CMK (cell line): Measurements from ENCODE around the gene NALCN.

Source experiments
- DNase-seq: peaks from one replicate; pipeline ENCODE4 v3.0.0-alpha.2; 2010; ENCODE audit warnings: low read depth

NALCN gene

DNA sequence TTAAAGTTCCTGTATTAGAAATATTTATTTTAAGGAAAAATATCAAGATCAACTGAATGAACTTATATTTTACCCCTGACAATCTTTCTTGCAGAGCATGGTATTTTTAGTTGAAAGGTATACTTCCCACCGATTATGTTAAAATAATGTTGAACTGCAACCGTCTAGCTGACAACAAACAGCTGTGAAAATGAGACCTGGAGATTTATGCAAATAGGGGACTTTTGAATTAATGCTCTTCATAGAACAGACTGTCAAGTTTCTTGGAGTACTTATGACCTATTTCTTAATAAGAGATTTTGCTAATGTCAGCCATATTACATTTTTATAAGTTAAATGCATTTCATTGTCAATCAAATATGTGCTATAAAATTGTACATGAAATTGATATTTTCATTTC is 210.9 kb downstream of the NALCN start:
- DNase-seq = no peak

- DNase-seq = no peak
Measured at GRCh38 chr13:101204270-101205020, 211.9 kb downstream of the NALCN start.

- no peak for DNase-seq
Measured at GRCh38 chr13:101202590-101202989, 213.7 kb downstream of the NALCN start.

DNA sequence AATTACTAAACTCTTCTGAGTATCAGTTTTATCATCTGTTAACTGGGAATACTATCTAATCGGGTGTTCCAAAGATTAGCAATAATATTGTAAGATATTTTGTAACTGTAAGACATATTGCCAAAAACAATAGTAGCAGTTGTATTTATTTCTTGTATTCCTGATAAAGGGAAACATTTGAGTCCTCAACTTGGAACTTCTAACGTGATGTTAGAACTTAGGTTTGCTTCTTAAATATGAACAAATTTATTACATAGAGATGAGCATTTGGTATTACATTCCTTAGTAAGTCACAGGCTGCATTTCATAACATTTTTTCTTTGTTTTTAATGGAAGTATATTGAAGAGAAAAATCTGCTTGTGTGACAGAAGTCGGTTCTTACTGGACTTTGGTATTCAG is 225.3 kb downstream of the NALCN start:
- no peak for DNase-seq

- DNase-seq = no peak
Measured at GRCh38 chr13:101190337-101190736, 226.0 kb downstream of the NALCN start.

DNA sequence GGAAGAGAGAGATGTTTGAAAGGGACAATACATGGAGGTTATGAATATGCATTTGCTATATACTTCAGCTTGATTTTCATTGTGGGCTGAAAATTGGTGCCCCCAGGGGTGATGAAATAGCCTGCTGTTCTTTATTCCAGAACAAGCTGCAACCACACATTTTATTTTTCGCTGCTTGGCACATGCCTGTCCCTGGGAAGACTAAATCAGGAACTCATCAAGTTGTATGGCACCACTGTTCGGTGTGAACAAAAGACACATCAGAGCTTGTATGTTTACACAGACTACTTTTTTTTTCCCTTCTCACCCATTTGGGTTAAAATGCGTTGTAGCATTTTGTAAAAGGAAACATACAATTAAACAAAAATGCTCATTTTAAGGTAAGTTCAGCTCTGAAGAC is 230.7 kb downstream of the NALCN start:
- no peak for DNase-seq

GRCh38 chr13:101181076-101181685 is 235.1 kb downstream of the NALCN start:
- DNase-seq = no peak

- DNase-seq = no peak
Measured at GRCh38 chr13:101179021-101179420, 237.3 kb downstream of the NALCN start.

GRCh38 chr13:101178406-101178805 is 237.9 kb downstream of the NALCN start:
- no peak for DNase-seq

GRCh38 chr13:101170306-101170705 is 246.0 kb downstream of the NALCN start:
- DNase-seq = no peak

GRCh38 chr13:101157261-101157660 is 259.0 kb downstream of the NALCN start:
- no peak for DNase-seq

DNA sequence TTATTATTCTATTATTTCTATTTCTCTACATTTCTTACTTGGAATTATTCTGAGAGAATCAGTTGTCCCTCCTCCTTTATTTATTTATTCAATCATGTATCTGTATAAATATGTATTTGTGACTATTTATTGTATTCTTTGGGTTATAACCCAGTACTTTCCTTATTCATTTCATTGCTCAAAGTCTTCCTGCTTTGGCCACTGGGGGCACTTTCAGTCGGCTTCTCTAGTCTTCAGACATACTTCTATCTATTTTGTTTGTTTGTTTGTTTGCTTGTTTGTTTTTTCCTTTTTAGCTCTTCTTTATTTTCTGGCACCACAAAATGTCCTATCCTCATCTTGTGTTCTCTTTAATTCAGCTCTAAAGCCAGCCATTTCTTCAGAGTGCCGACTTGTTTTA is 260.4 kb downstream of the NALCN start:
- DNase-seq = no peak

- DNase-seq = no peak
Measured at GRCh38 chr13:101152184-101152583, 264.1 kb downstream of the NALCN start.

GRCh38 chr13:101150998-101151397 is 265.3 kb downstream of the NALCN start:
- DNase-seq = no peak

- no peak for DNase-seq
Measured at GRCh38 chr13:101149735-101150384, 266.4 kb downstream of the NALCN start.

DNA sequence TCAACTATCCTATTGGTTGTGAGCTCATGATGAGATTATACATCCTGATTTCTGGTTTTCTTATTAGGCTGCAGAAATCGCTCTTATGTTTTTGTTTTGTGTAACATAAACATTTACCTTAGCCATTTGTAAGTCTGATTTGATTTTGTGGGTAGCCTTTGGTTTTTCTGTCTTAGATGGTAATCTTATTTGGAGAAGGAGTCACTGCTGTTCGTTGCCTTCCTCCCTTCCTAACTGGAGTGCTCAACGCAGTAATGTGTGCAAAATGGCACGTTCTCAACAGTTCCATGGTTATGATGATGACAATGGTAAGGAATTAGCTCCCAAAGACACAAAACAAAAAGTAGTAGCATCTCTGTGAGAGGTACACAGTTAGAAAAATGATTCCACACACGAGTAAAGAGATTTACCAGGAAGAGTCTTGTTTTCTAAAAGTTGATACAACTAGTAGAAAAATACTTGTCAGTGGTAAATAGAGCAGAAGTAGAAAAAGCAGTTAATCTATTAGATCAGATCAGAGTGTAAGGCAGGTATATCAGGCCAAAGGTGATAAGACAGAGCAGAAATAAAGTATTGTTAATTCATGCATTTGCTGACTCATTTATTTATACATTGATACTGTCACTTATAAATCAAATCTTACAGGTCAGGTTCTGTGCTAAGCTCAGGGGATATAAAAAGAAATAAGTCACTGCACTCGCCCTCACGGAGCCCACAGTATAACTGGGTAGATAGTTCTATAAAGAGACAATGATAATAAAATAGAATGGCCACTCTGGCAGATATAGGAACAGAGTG is 270.0 kb downstream of the NALCN start:
- DNase-seq = no peak

DNA sequence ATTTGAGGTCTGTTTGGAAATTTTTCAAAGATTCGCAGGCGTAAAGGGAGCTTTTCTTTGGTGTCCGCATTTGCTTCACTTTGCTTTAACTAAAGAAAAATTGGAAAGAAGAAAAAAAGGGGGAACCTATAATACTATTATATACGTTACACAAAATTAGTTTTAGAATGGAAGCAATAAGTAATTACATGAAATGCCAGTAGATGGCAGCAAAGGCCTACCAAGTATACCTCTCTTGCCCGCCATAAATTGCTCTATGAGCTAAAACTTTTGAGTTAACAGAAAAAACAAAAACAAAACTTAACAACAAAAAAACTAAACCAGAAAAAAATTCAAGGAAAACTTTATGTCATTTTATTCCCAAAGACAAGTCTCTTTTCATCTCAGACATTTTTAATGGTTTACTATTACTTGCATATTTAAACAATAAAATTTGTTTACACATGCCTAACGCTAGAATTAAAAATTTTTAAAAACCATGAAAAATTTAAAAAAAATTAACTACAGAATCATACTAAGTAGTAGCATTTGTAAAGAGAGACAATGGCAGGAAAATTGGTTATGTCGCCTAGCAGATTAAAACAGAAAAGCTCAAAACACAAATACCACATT is 271.4 kb downstream of the NALCN start:
- DNase-seq = no peak

- DNase-seq = no peak
Measured at GRCh38 chr13:101140936-101141335, 275.4 kb downstream of the NALCN start.

GRCh38 chr13:101140087-101140770 is 276.1 kb downstream of the NALCN start:
- DNase-seq = no peak

GRCh38 chr13:101139081-101139480 is 277.2 kb downstream of the NALCN start:
- no peak for DNase-seq

DNA sequence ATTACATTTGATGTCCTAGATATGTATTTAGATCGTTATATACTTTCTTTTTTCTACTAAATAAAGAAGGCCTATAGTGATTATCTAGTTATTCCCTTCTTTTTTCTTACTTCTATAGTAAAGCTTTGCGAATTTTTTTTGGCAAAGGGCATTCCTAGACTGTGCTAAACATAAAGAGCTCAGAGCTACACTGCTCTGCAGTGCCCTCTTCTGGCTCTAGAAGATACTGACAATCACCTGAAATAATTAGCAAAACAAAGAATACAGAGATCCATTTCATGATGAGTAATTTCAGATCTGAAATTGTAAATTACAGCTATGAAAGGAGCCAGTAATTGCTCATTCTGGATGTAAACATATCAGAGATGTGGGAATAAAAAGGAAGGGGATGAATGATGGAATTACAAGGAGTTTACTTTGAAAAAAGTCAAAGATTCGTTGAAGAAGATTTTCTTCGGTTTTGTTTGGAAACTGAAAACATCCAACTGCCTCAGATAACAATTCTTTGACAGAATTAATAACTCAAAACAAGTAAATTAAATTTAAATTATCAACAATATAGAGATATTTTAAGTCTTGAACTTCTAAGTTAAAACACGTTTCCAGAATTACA is 288.5 kb downstream of the NALCN start:
- DNase-seq = no peak
